ENCODE results near the gene AMIGO2.

DNA sequence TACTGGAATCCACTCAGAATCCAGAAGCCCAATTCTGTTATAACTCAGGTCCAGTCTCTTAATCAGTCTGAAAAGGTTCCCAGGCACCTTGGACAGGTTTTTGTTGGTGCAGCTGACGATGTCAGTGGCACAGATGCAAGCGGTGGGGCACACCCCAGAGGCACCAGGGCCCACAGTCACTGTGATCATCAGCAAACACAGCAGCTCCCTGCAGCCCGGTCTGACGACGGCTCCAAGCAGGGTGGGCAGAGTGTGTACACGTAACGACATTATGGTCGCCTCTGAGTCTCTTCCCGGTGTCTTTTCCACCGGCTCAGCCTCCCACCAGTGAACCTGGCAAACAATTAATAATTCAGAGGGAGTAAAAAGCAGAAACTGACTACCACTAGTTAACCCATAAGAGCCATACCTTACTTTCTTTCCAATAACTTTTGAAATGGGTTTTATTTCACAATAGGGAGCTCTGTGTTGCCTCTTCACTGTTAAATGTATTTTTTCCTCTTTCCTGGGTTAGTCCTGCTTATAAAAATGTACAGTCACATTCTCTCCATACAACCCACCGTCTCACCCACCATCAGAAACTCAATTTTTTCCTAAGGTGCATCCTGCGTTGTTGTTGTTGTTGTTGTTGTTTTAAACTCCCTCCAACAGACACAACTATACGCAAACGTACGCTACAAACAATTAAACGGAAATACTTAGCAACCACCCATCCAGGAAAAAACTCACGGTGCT is 859 bp downstream of the AMIGO2 start:
- TF ChIP-seq GATA3 (IDR thresholded peaks at IDR 0.05; ENCODE audit: low read depth, low read length): no peak
- TF ChIP-seq GATA2 (IDR thresholded peaks at IDR 0.05; ENCODE audit: low read depth, low read length): no peak
